ENCODE measurements around the gene STX2.
"Not testable (repeated sequence)": the region's sequence is repeated elsewhere in the genome, so short reads cannot be mapped to it uniquely, and the experiment has no call there.

The STX2 gene

DNA sequence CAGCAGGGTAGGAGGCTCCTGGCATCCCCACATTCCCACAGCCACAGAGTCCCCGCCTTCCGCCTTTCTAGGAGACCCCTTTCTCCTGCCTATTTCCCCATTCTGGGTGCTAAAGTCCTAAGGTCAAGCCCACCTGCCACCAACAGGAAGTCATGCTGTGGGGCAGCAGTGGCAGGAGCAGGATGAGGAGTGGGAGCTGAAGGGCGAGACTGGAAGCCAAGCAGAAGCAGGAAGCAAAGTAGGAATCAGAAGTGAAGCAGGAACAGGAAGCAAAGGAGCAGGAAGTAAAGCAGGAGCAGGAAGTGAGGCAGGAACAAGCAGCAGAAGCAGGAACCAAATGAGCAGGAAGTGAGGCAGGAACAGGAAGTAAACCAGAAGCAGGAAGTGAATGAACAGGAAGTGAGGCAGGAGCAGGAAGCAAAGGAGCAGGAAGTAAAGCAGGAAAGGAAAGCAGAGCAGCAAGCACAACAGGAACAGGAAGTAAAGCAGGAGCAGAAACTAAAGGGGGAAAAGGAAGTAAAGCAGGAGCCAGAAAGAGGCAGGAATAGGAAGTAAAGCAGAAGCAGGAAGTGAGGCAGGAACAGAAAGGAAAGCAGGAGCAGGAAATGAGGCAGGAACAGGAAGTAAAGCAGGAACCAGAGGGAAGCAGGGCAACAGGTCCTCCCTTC lies 84.7 kb downstream of the STX2 start:
- Histone ChIP-seq H3K27ac (peak overlapping the region; percentile 42), H3K4me1 (ENCODE audit: control insufficient read depth in 1 of 2, insufficient read depth in 1 of 2, low read depth in 1 of 2, low read length in 1 of 2) (no peaks in the 10 kb centered on the region), H3K27me3 (no peaks in the 10 kb centered on the region), H3K4me3 (ENCODE audit: low read depth in 1 of 2, low read length in 1 of 2) (no peak overlapping the region), H3K36me3 (no peaks in the 10 kb centered on the region), H3K9me3 (peaks cover 8% of the 10 kb centered on the region)
- TF ChIP-seq CTCF (IDR thresholded peaks at IDR 0.05): no peak

GRCh38 chr12:130752692-130753230 lies 86.3 kb downstream of the STX2 start:
- no peaks in the 10 kb centered on the region for H3K36me3 ChIP-seq
- TF ChIP-seq CTCF (IDR thresholded peaks at IDR 0.05): no peak

GRCh38 chr12:130752037-130752436 lies 87.0 kb downstream of the STX2 start:
- not testable (repeated sequence) for H3K4me1 ChIP-seq (ENCODE audit: control insufficient read depth in 1 of 2, insufficient read depth in 1 of 2, low read depth in 1 of 2, low read length in 1 of 2); H3K36me3 ChIP-seq; H3K27me3 ChIP-seq; H3K9me3 ChIP-seq; H3K27ac ChIP-seq; H3K4me3 ChIP-seq (ENCODE audit: low read depth in 1 of 2, low read length in 1 of 2)

More at GRCh38 chr12:130752692-130753230, 86.3 kb downstream of the STX2 start:
- no peak overlapping the region for H3K4me3 ChIP-seq (ENCODE audit: low read depth in 1 of 2, low read length in 1 of 2)
- H3K9me3 ChIP-seq: peaks cover 8% of the 10 kb centered on the region
- no peak overlapping the region for H3K27ac ChIP-seq
- no peaks in the 10 kb centered on the region for H3K27me3 ChIP-seq
- no peaks in the 10 kb centered on the region for H3K4me1 ChIP-seq (ENCODE audit: control insufficient read depth in 1 of 2, insufficient read depth in 1 of 2, low read depth in 1 of 2, low read length in 1 of 2)

GRCh38 chr12:130748786-130749185 lies 90.3 kb downstream of the STX2 start:
- Histone ChIP-seq H3K27ac (no peak overlapping the region), H3K9me3 (no peaks in the 10 kb centered on the region), H3K36me3 (no peaks in the 10 kb centered on the region), H3K4me3 (ENCODE audit: low read depth in 1 of 2, low read length in 1 of 2) (no peak overlapping the region), H3K27me3 (no peaks in the 10 kb centered on the region), H3K4me1 (ENCODE audit: control insufficient read depth in 1 of 2, insufficient read depth in 1 of 2, low read depth in 1 of 2, low read length in 1 of 2) (no peaks in the 10 kb centered on the region)
- TF ChIP-seq CTCF (IDR thresholded peaks at IDR 0.05): no peak

- no peaks in the 10 kb centered on the region for H3K27me3 ChIP-seq
- TF ChIP-seq CTCF (IDR thresholded peaks at IDR 0.05): no peak
- no peaks in the 10 kb centered on the region for H3K4me1 ChIP-seq (ENCODE audit: control insufficient read depth in 1 of 2, insufficient read depth in 1 of 2, low read depth in 1 of 2, low read length in 1 of 2)
- no peaks in the 10 kb centered on the region for H3K9me3 ChIP-seq
- H3K4me3 ChIP-seq (ENCODE audit: low read depth in 1 of 2, low read length in 1 of 2): no peak overlapping the region
- H3K27ac ChIP-seq: no peak overlapping the region
- H3K36me3 ChIP-seq: no peaks in the 10 kb centered on the region
These were observed 90.9 kb downstream of the STX2 start for GRCh38 chr12:130747867-130748740.

DNA sequence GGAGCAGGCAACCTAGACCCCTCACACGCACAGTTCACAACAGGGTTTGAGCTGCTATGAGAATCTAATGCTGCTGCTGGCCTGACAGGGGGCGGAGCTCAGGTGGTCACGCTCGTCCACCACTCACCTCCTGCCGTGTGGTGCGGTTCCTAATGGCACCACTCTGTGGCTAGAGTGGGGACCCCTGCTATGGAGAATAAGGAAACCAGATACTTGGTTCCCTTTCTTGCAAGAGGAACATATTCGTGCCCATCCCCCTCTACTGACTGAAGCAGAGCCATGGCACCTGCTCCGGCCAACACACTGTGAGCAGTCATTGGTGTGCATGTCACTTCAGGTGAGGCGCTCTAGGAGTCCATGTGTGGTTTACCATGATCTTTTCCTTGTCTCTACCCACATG lies 92.5 kb downstream of the STX2 start:
- Histone ChIP-seq H3K9me3 (no peaks in the 10 kb centered on the region), H3K36me3 (no peaks in the 10 kb centered on the region), H3K4me1 (ENCODE audit: control insufficient read depth in 1 of 2, insufficient read depth in 1 of 2, low read depth in 1 of 2, low read length in 1 of 2) (no peaks in the 10 kb centered on the region), H3K27ac (no peak overlapping the region), H3K27me3 (no peaks in the 10 kb centered on the region), H3K4me3 (ENCODE audit: low read depth in 1 of 2, low read length in 1 of 2) (no peak overlapping the region)
- no peak for TF ChIP-seq CTCF (IDR thresholded peaks at IDR 0.05)

Data from neutrophil (primary cell).